ENCODE results near the gene MFRP. TPM values are rescaled to one million over a fixed set of nuclear protein-coding genes. Genes with fewer than 3 reads are reported as not detected.

The MFRP gene
- total and polyA plus RNA-seq, 10 of the 15 experiments (the other 5 are each of a cell fraction or from before 2014, with no cell fraction given) = not detected

GRCh38 chr11:119342362-119343130 is 4.0 kb downstream of the MFRP start:
- no peaks in the 10 kb centered on the region for H3K4me1 ChIP-seq (ENCODE audit: control insufficient read depth, insufficient read depth, low read length)
- ATAC-seq = no peak
- H3K27ac ChIP-seq (ENCODE audit: control insufficient read depth, insufficient read depth) = no peak overlapping the region
- no peak for FAIRE-seq
- H3K27me3 ChIP-seq (replicated peaks in 1 of 2; ENCODE audit: control insufficient read depth in 2 of 2, insufficient read depth in 2 of 2, low read length in 1 of 2) = peaks cover 9 to 11% of the 10 kb centered on the region in 2 experiments
- ChIA-PET POLR2A (interaction anchor here (0.6 kb wide), 1 partner anchor 647 kb away, joined by 3 read pairs; no protein-coding TSS in a partner anchor), RAD21 (ENCODE audit: unreplicated experiment) (no interaction called here), SMC1A (ENCODE audit: uncharacterized antibody, unreplicated experiment) (interaction anchor here (0.6 kb wide), 1 partner anchor 22 kb away, joined by 3 read pairs; no protein-coding TSS in a partner anchor), CTCF (interaction anchor here (1.6 to 2.4 kb wide), 2 partner anchors 14 to 15 kb away, joined by 3 to 8 read pairs; no protein-coding TSS in a partner anchor)
- no peak for DNase-seq (ENCODE audit: low read depth, low spot score)
- H2AFZ ChIP-seq (ENCODE audit: control insufficient read depth, low read depth, low read length) = no peak overlapping the region
- in situ Hi-C loops (cut with MboI) (no loop called here), intact Hi-C loops (cut with micrococcal nuclease; ENCODE audit: unreplicated experiment) (no loop called here)
- no TSS peak for BruUV-seq (replicated peaks)
- no peaks in the 10 kb centered on the region for H3K36me3 ChIP-seq (ENCODE audit: control insufficient read depth in 2 of 2, insufficient read depth in 2 of 2, low read length in 1 of 2)
- H3K9ac ChIP-seq (ENCODE audit: control insufficient read depth, insufficient read depth, low read length) = no peak overlapping the region
- H3K4me2 ChIP-seq (ENCODE audit: control insufficient read depth, insufficient read depth) = no peak overlapping the region
- WGBS (ENCODE audit: insufficient coverage, insufficient replicate concordance, low lambda C conversion rate, missing lambda C conversion rate) = 42% methylated on average over 10 of the region's 10 CpGs
- no peaks in the 10 kb centered on the region for H4K20me1 ChIP-seq (ENCODE audit: control insufficient read depth, insufficient read depth)
- no peak for TF ChIP-seq SP1 (IDR thresholded peaks at IDR 0.05; ENCODE audit: low read depth, low read length)
- no peak for TF ChIP-seq ZSCAN29 (IDR thresholded peaks at IDR 0.05)
- no peak for TF ChIP-seq MYC (IDR thresholded peaks at IDR 0.05; ENCODE audit: insufficient read depth, insufficient read length, insufficient replicate concordance, low read length, severe bottlenecking)
- TF ChIP-seq, protein P1, sequence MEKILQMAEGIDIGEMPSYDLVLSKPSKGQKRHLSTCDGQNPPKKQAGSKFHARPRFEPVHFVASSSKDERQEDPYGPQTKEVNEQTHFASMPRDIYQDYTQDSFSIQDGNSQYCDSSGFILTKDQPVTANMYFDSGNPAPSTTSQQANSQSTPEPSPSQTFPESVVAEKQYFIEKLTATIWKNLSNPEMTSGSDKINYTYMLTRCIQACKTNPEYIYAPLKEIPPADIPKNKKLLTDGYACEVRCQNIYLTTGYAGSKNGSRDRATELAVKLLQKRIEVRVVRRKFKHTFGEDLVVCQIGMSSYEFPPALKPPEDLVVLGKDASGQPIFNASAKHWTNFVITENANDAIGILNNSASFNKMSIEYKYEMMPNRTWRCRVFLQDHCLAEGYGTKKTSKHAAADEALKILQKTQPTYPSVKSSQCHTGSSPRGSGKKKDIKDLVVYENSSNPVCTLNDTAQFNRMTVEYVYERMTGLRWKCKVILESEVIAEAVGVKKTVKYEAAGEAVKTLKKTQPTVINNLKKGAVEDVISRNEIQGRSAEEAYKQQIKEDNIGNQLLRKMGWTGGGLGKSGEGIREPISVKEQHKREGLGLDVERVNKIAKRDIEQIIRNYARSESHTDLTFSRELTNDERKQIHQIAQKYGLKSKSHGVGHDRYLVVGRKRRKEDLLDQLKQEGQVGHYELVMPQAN (conservative IDR thresholded peaks at IDR 0.05) = no peak
- no peak for TF ChIP-seq PAX8 (IDR thresholded peaks at IDR 0.05)
- no peak for TF ChIP-seq RCOR1 (conservative IDR thresholded peaks at IDR 0.05; ENCODE audit: low read depth, low read length)
- no peak for TF ChIP-seq CBX5 (IDR thresholded peaks at IDR 0.05; ENCODE audit: low read depth)
- TF ChIP-seq ZNF384 (IDR thresholded peaks at IDR 0.05; ENCODE audit: borderline replicate concordance, low read depth, low read length) = no peak
- no peak for TF ChIP-seq IKZF1 (conservative IDR thresholded peaks at IDR 0.05)
- no peak for TF ChIP-seq POLR2A (IDR thresholded peaks at IDR 0.05; ENCODE audit: low read depth, low read length)
- no peak for TF ChIP-seq RB1 (IDR thresholded peaks at IDR 0.05; ENCODE audit: borderline replicate concordance)
- TF ChIP-seq EP300 (IDR thresholded peaks at IDR 0.05; ENCODE audit: borderline replicate concordance in 1 of 2, control insufficient read depth in 1 of 2, low read depth in 2 of 2, low read length in 2 of 2) = no peak
- no peak for TF ChIP-seq ESRRA (IDR thresholded peaks at IDR 0.05; ENCODE audit: low read length)
- no peak for TF ChIP-seq NR2F1 (conservative IDR thresholded peaks at IDR 0.05)
- no peak for TF ChIP-seq CBX3 (IDR thresholded peaks at IDR 0.05; ENCODE audit: borderline replicate concordance, low read depth)
- TF ChIP-seq GABPA (IDR thresholded peaks at IDR 0.05; ENCODE audit: low read depth) = no peak
- TF ChIP-seq, protein P2, sequence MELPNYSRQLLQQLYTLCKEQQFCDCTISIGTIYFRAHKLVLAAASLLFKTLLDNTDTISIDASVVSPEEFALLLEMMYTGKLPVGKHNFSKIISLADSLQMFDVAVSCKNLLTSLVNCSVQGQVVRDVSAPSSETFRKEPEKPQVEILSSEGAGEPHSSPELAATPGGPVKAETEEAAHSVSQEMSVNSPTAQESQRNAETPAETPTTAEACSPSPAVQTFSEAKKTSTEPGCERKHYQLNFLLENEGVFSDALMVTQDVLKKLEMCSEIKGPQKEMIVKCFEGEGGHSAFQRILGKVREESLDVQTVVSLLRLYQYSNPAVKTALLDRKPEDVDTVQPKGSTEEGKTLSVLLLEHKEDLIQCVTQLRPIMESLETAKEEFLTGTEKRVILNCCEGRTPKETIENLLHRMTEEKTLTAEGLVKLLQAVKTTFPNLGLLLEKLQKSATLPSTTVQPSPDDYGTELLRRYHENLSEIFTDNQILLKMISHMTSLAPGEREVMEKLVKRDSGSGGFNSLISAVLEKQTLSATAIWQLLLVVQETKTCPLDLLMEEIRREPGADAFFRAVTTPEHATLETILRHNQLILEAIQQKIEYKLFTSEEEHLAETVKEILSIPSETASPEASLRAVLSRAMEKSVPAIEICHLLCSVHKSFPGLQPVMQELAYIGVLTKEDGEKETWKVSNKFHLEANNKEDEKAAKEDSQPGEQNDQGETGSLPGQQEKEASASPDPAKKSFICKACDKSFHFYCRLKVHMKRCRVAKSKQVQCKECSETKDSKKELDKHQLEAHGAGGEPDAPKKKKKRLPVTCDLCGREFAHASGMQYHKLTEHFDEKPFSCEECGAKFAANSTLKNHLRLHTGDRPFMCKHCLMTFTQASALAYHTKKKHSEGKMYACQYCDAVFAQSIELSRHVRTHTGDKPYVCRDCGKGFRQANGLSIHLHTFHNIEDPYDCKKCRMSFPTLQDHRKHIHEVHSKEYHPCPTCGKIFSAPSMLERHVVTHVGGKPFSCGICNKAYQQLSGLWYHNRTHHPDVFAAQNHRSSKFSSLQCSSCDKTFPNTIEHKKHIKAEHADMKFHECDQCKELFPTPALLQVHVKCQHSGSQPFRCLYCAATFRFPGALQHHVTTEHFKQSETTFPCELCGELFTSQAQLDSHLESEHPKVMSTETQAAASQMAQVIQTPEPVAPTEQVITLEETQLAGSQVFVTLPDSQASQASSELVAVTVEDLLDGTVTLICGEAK (IDR thresholded peaks at IDR 0.05; ENCODE audit: borderline replicate concordance) = no peak
- no peak for TF ChIP-seq NFIC (IDR thresholded peaks at IDR 0.05; ENCODE audit: low read depth, low read length)
- TF ChIP-seq ZNF24 (IDR thresholded peaks at IDR 0.05) = no peak
- no peaks in the 10 kb centered on the region for H3K9me3 ChIP-seq (replicated peaks; ENCODE audit: control insufficient read depth, insufficient read depth, low read length)
- H3K4me3 ChIP-seq = no peak overlapping the region
- H3K79me2 ChIP-seq (ENCODE audit: control insufficient read depth, insufficient read depth, low read length) = no peaks in the 10 kb centered on the region
